GM12878 (cell line): ENCODE data around the gene CREB3L1. TPM values are rescaled to one million over a fixed set of nuclear protein-coding genes. Genes with fewer than 3 reads are reported as not detected.

Source experiments
- ATAC-seq: fragments of 200-7000 bp; cut with Tn5 transposase; 3 replicates; pipeline ENCODE4 v1.9.1; 2020; ENCODE audit warnings: mild to moderate bottlenecking, moderate library complexity
- BruUV-seq: library from RNA; stranded (reverse); fragments of 400-500 nt; replicated peaks from 2 replicates; lab custom pipeline; 2021; lab: Mats Ljungman, UMichigan
- CTCF ChIA-PET: fragments of 300-600 bp; sonication (Branson Sonifier 250); formaldehyde crosslinking; extraction: SDS; loops from one replicate; lab custom pipeline; 2021; ENCODE audit warnings: inconsistent platforms; lab: Yijun Ruan, JAX
- POLR2A ChIA-PET: fragments of 350-600 bp; formaldehyde crosslinking; extraction: SDS; loops from one replicate; lab custom pipeline; 2021; ENCODE audit warnings: inconsistent platforms; lab: Charles Lee
- RAD21 ChIA-PET: fragments of 300-600 bp; sonication (Branson Sonifier 250); formaldehyde crosslinking; loops from one replicate; lab custom pipeline; 2023; ENCODE audit warnings: antibody characterized with exemption; ENCODE audit not compliant: unreplicated experiment; lab: Charles Lee
- SMC1A ChIA-PET: fragments of 300-600 bp; sonication (Branson Sonifier 250); formaldehyde crosslinking; loops from one replicate; lab custom pipeline; 2023; ENCODE audit not compliant: unreplicated experiment, uncharacterized antibody; lab: Charles Lee
- DNase-seq: peaks from one replicate; pipeline ENCODE4 v3.0.0-alpha.2; 2011; ENCODE audit warnings: low read depth, low spot score
- FAIRE-seq: peaks from 3 replicates; lab custom pipeline; 2011; peaks lifted over from hg19 to GRCh38; lab: Jason Lieb, UNC
- H2AFZ ChIP-seq: 2 replicates; pipeline ENCODE4 v1.6.0; 2011; ENCODE audit warnings: low read depth, low read length, control low read depth; ENCODE audit not compliant: control insufficient read depth
- H3K27ac ChIP-seq: 2 replicates; pipeline ENCODE4 v1.5.1; 2011; ENCODE audit warnings: control low read depth; ENCODE audit not compliant: control insufficient read depth, insufficient read depth
- H3K27me3 ChIP-seq, 2 experiments: replicated peaks in 1 of 2; 2 replicates each; pipeline versions ENCODE4 v1.6.0 to v1.6.1; 2011; ENCODE audit warnings: low read length in 1 of 2; ENCODE audit not compliant: control insufficient read depth in 2 of 2, insufficient read depth in 2 of 2
- H3K36me3 ChIP-seq, 2 experiments: 2 replicates each; pipeline ENCODE4 v1.5.1; 2011; ENCODE audit warnings: low read length in 1 of 2; ENCODE audit not compliant: control insufficient read depth in 2 of 2, insufficient read depth in 2 of 2
- H3K4me1 ChIP-seq: 2 replicates; pipeline ENCODE4 v1.6.1; 2011; ENCODE audit warnings: mild to moderate bottlenecking, low read length, moderate library complexity, mixed read lengths; ENCODE audit not compliant: control insufficient read depth, insufficient read depth
- H3K4me2 ChIP-seq: 2 replicates; pipeline ENCODE4 v1.6.0; 2011; ENCODE audit warnings: control low read depth; ENCODE audit not compliant: control insufficient read depth, insufficient read depth
- H3K4me3 ChIP-seq: fragments of 200-600 bp; sonication (generic); 2 replicates; pipeline ENCODE4 v1.5.1; 2016
- H3K79me2 ChIP-seq: 2 replicates; pipeline ENCODE4 v1.6.0; 2011; ENCODE audit warnings: low read length; ENCODE audit not compliant: control insufficient read depth, insufficient read depth
- H3K9ac ChIP-seq: 2 replicates; pipeline ENCODE4 v1.8.0; 2011; ENCODE audit warnings: low read length, control low read depth, mixed read lengths; ENCODE audit not compliant: control insufficient read depth, insufficient read depth
- H3K9me3 ChIP-seq: replicated peaks from 3 replicates; pipeline ENCODE4 v1.5.1; 2011; ENCODE audit warnings: mild to moderate bottlenecking, low read length; ENCODE audit not compliant: control insufficient read depth, insufficient read depth
- H4K20me1 ChIP-seq: 2 replicates; pipeline ENCODE4 v1.6.0; 2011; ENCODE audit not compliant: control insufficient read depth, insufficient read depth
- BCLAF1 ChIP-seq: fragments of 450-650 bp; IDR thresholded peaks from 2 replicates; pipeline ENCODE4 v1.6.1; 2017; ENCODE audit warnings: antibody characterized with exemption, mild to moderate bottlenecking, moderate library complexity
- BMI1 ChIP-seq: fragments of 450-650 bp; IDR thresholded peaks from 2 replicates; pipeline ENCODE4 v1.6.1; 2016; ENCODE audit warnings: mild to moderate bottlenecking, moderate library complexity, borderline replicate concordance
- ESRRA ChIP-seq: IDR thresholded peaks from 2 replicates; pipeline ENCODE4 v1.6.1; 2012; ENCODE audit warnings: mild to moderate bottlenecking, low read length, improper control_type of control experiment
- FOXM1 ChIP-seq: IDR thresholded peaks from 2 replicates; pipeline ENCODE4 v1.6.1; 2012; ENCODE audit warnings: low read depth, mild to moderate bottlenecking, inconsistent platforms, low read length, moderate library complexity
- HDAC6 ChIP-seq: fragments of 200-600 bp; sonication (generic); IDR thresholded peaks from one replicate; pipeline ENCODE4 v1.8.0; 2017; ENCODE audit warnings: antibody characterized with exemption; ENCODE audit not compliant: unreplicated experiment
- JUND ChIP-seq: IDR thresholded peaks from 2 replicates; pipeline ENCODE4 v1.6.1; 2012; ENCODE audit warnings: low read depth, mild to moderate bottlenecking, low read length, improper control_type of control experiment, moderate library complexity
- KDM1A ChIP-seq: fragments of 200-600 bp; sonication (generic); IDR thresholded peaks from 2 replicates; pipeline ENCODE4 v1.6.1; 2016; ENCODE audit warnings: borderline replicate concordance
- MXI1 ChIP-seq: fragments of 150-350 bp; IDR thresholded peaks from 2 replicates; pipeline ENCODE4 v1.6.1; 2011; ENCODE audit warnings: low read depth, mild to moderate bottlenecking, inconsistent platforms, low read length, improper control_type of control experiment
- PAX8 ChIP-seq: fragments of 450-650 bp; IDR thresholded peaks from 2 replicates; pipeline ENCODE4 v1.6.1; 2017; ENCODE audit warnings: mild to moderate bottlenecking, moderate library complexity
- PRDM15 ChIP-seq: fragments of 450-650 bp; formaldehyde crosslinking; IDR thresholded peaks from 2 replicates; pipeline ENCODE4 v1.4.0; 2020; ENCODE audit warnings: mild to moderate bottlenecking, moderate library complexity
- SMARCA5 ChIP-seq: fragments of 450-650 bp; IDR thresholded peaks from 2 replicates; pipeline ENCODE4 v1.6.1; 2017; ENCODE audit warnings: mild to moderate bottlenecking
- SUZ12 ChIP-seq: fragments of 200-600 bp; sonication (generic); IDR thresholded peaks from one replicate; pipeline ENCODE4 v1.6.1; 2018; ENCODE audit warnings: antibody characterized with exemption, mild to moderate bottlenecking; ENCODE audit not compliant: unreplicated experiment
- ZBTB4 ChIP-seq: fragments of 450-650 bp; formaldehyde crosslinking; IDR thresholded peaks from 2 replicates; pipeline ENCODE4 v1.4.0; 2022; ENCODE audit warnings: mild to moderate bottlenecking, moderate library complexity
- ZNF24 ChIP-seq: fragments of 450-650 bp; IDR thresholded peaks from 2 replicates; pipeline ENCODE4 v1.6.1; 2017; ENCODE audit warnings: antibody characterized with exemption, mild to moderate bottlenecking
- WGBS: methylation state at CpG from one replicate; pipeline ENCODE4 v1.1.6; 2016; ENCODE audit warnings: low lambda C conversion rate; ENCODE audit not compliant: insufficient replicate concordance, insufficient coverage; ENCODE audit errors: missing lambda C conversion rate; 5-methylcytosine and 5-hydroxymethylcytosine counted together
- in situ Hi-C: fragments of 300-500 bp; cut with MboI; formaldehyde crosslinking; loops from 9 replicates; pipeline ENCODE4 v1.14.3; 2018; ENCODE audit warnings: mixed read lengths
- intact Hi-C: fragments of 100-400 bp; cut with micrococcal nuclease; formaldehyde crosslinking; loops from one replicate; pipeline ENCODE4 v1.14.2; 2022; ENCODE audit not compliant: unreplicated experiment
- polyA plus RNA-seq, 11 experiments: library from polyadenylated mRNA; depleted of rRNA in 4 of 11; unstranded in 6 of 11; stranded (reverse) in 5 of 11; fragments of >200 nt; fragmentation: Nextera tagmentation in 4 of 11; fragmentation: Illumina TruSeq in 1 of 11; extraction: Ambion mirVana in 4 of 11; extraction: Trizol in 1 of 11; gene quantifications; 1 replicate in 1 of 11; 2 replicates in 10 of 11; pipeline versions ENCODE4 v1.2.1 to v1.2.3, GENCODE V29; 2011 to 2016; ENCODE audit warnings: inconsistent platforms in 2 of 11, missing spikeins in 2 of 11, low read depth in 1 of 11
- total RNA-seq, 4 experiments: library from RNA; depleted of rRNA in 3 of 4; stranded (reverse); fragments of >200 nt in 3 of 4; fragmentation: Illumina TruSeq in 1 of 4; extraction: Trizol in 1 of 4; gene quantifications; 2 replicates each; pipeline versions ENCODE4 v1.2.1 to v1.2.3, GENCODE V29; 2013 to 2021

CREB3L1 gene
- total and polyA plus RNA-seq, 10 of the 15 experiments (the other 5 are each of a cell fraction or from before 2014, with no cell fraction given), result 0.03 to 1.4 (median 0.22) TPM

- Histone ChIP-seq H3K9me3 (no peaks in the 10 kb centered on the region), H3K4me3 (no peak overlapping the region), H3K79me2 (no peaks in the 10 kb centered on the region), H3K4me2 (no peak overlapping the region), H3K27ac (no peak overlapping the region), H3K9ac (no peak overlapping the region), H3K36me3 (no peaks in the 10 kb centered on the region), H2AFZ (no peak overlapping the region), H4K20me1 (no peaks in the 10 kb centered on the region), H3K27me3 (no peaks in the 10 kb centered on the region; a peak in 1 of 4 replicates), H3K4me1 (peaks cover 4% of the 10 kb centered on the region)
- no TSS peak for BruUV-seq
- ChIA-PET POLR2A (no interaction called here), RAD21 (interaction anchor here (0.5 to 1.7 kb wide), 3 partner anchors 11 to 543 kb away, joined by 3 to 6 read pairs (median 3); no protein-coding TSS in a partner anchor), SMC1A (interaction anchor here (0.7 to 1.6 kb wide), 2 partner anchors 13 to 17 kb away, joined by 3 to 4 read pairs; no protein-coding TSS in a partner anchor), CTCF (interaction anchor here (0.8 to 1.7 kb wide), 3 partner anchors 12 to 46 kb away, joined by 3 to 6 read pairs (median 5); no protein-coding TSS in a partner anchor)
- FAIRE-seq (no peak), DNase-seq (no peak), ATAC-seq (no peak)
- intact Hi-C loops, result no loop called here
- in situ Hi-C loops, result no loop called here
- WGBS, result 38% methylated on average over 5 of the region's 6 CpGs
- TF ChIP-seq HDAC6 (no peak), ZBTB4 (CRISPR knock-in tag) (no peak), PRDM15 (CRISPR knock-in tag) (no peak), KDM1A (no peak), ZNF24 (no peak), MXI1 (no peak), SMARCA5 (no peak), BCLAF1 (no peak), BMI1 (no peak), SUZ12 (no peak), FOXM1 (no peak), JUND (no peak), PAX8 (no peak), ESRRA (no peak)
Measured at GRCh38 chr11:46290598-46291309, 13.3 kb downstream of the CREB3L1 start.
